ENCODE measurements around the gene TP53. TPM values are rescaled to one million over a fixed set of nuclear protein-coding genes. Genes with fewer than 3 reads are reported as not detected.
A peak's percentile ranks its signal among the peaks of the same experiment; 100 is the strongest.

Gene TP53
- total RNA-seq, 2 experiments from 2014 or later = 69.2 to 172 TPM

DNA sequence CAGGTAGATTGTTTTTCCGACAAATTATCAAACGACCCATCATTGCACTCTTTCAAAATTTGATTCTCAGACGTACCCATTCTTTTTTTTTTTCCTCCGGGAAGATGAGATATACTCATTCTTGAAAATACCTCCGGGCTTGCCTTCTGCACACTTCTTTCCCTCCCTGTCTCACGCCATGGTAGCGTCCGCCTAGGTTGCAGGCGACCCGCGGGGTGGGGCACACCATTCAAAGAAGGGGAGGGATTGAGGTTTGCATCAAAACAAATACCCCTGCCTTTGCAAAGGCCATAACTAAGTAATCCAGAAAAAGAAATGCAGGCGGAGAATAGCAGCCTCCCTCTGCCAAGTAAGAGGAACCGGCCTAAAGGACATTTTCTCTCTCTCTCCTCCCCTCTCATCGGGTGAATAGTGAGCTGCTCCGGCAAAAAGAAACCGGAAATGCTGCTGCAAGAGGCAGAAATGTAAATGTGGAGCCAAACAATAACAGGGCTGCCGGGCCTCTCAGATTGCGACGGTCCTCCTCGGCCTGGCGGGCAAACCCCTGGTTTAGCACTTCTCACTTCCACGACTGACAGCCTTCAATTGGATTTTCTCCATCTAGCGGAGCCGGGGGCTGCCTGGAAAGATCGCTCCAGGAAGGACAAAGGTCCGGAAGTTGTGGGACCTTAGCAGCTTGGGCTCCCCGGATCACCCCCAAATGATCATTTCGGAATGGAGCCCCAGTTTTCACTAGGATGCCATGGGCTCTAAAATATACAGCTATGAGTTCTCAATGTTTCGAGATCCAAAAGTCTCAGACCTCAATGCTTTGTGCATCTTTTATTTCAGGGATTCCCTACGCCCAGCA is 843 bp downstream of the TP53 start:
- Histone ChIP-seq H3K9me2 (ENCODE audit: insufficient read depth, low read length) (no peaks in the 10 kb centered on the region), H3K4me2 (ENCODE audit: low read length) (peak overlapping the region; percentile 86), H3K4me1 (ENCODE audit: insufficient read depth, low read length, poor library complexity, severe bottlenecking) (peaks cover 27% of the 10 kb centered on the region), H3K27ac (ENCODE audit: low read depth, low read length, poor library complexity, severe bottlenecking) (peak overlapping the region; percentile 93), H3K9me3 (ENCODE audit: low read length) (no peaks in the 10 kb centered on the region), H3K36me3 (ENCODE audit: insufficient read depth, low read length) (peaks cover 49% of the 10 kb centered on the region), H2AFZ (ENCODE audit: low read length) (peak overlapping the region; percentile 89; the same call in 1 of the 2 replicates), H3K79me2 (ENCODE audit: insufficient read depth, low read depth, low read length) (peaks cover 68% of the 10 kb centered on the region), H4K20me1 (ENCODE audit: insufficient read depth, low read length) (peaks cover 24% of the 10 kb centered on the region), H3K4me3 (ENCODE audit: low read depth, low read length, poor library complexity, severe bottlenecking) (peak overlapping the region; percentile 92)
- ChIA-PET CTCF (ENCODE audit: unreplicated experiment) (interaction anchor here (0.6 kb wide), 1 partner anchor 57 kb away, joined by 11 read pairs; no protein-coding TSS in a partner anchor), POLR2A (interaction anchor here (0.6 to 2.7 kb wide), 11 partner anchors 8 to 609 kb away, joined by 3 to 10 read pairs (median 3); partner anchors contain the start of genes FXR2, SAT2 and SLC25A35)
- BruUV-seq (replicated peaks) = TSS peak; percentile 92
- intact Hi-C loops (cut with micrococcal nuclease; ENCODE audit: unreplicated experiment) = loop anchor here (1.0 to 5.0 kb wide), 8 partner anchors 60 to 691 kb away; partner anchors contain the start of genes FXR2, KCTD11, KRABD2 and POLR2A
- peak; percentile 92 for DNase-seq (ENCODE audit: low spot score)
- TF ChIP-seq EZH2phosphoT487 (IDR thresholded peaks at IDR 0.05; ENCODE audit: borderline replicate concordance, low read depth, low read length) = no peak
- TF ChIP-seq, protein P1, sequence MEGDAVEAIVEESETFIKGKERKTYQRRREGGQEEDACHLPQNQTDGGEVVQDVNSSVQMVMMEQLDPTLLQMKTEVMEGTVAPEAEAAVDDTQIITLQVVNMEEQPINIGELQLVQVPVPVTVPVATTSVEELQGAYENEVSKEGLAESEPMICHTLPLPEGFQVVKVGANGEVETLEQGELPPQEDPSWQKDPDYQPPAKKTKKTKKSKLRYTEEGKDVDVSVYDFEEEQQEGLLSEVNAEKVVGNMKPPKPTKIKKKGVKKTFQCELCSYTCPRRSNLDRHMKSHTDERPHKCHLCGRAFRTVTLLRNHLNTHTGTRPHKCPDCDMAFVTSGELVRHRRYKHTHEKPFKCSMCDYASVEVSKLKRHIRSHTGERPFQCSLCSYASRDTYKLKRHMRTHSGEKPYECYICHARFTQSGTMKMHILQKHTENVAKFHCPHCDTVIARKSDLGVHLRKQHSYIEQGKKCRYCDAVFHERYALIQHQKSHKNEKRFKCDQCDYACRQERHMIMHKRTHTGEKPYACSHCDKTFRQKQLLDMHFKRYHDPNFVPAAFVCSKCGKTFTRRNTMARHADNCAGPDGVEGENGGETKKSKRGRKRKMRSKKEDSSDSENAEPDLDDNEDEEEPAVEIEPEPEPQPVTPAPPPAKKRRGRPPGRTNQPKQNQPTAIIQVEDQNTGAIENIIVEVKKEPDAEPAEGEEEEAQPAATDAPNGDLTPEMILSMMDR (conservative IDR thresholded peaks at IDR 0.05; ENCODE audit: low read length) = no peak

DNA sequence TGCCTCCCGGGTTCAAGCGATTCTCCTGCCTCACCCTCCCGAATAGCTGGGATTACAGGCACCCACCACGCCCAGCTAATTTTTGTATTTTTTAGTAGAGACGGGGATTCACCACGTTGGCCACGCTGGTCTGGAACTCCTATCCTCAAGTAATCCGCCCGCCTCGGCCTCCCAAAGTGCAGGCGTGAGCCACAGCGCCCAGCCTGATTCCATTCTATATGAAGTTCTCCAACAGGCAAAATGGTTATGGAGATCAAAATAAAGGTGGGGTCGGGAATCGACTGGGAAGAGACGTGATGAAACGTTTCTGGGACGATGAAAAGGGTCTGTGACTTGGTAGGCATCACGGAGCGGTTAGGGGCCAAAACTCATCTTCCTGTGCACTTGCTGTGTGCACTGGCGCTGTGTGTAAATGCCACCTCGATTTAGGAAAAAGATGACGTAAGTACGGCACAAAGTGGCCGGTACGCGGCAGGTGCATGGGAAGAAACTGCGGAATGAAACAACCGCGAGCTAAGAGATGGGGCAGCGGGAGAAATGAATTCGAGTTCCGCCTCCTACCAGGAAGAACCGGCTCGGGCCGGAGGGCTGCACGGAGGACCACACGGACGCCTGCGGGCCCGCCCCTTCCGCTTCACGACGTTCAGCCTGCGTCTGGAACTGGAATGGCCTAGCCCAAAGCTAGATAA is 1.6 kb downstream of the TP53 start:
- peaks cover 68% of the 10 kb centered on the region for H3K79me2 ChIP-seq (ENCODE audit: insufficient read depth, low read depth, low read length)
- POLR2A ChIA-PET = interaction anchor here (1.2 to 2.7 kb wide), 5 partner anchors 9 to 159 kb away, joined by 3 to 10 read pairs (median 5); partner anchors contain the start of gene SAT2
- intact Hi-C loops (cut with micrococcal nuclease; ENCODE audit: unreplicated experiment) = loop anchor here (1.0 to 5.0 kb wide), 7 partner anchors 59 to 692 kb away; partner anchors contain the start of genes FXR2, KCTD11, KRABD2 and SAT2
- peaks cover 49% of the 10 kb centered on the region for H3K36me3 ChIP-seq (ENCODE audit: insufficient read depth, low read length)
- no peak for TF ChIP-seq EZH2phosphoT487 (IDR thresholded peaks at IDR 0.05; ENCODE audit: borderline replicate concordance, low read depth, low read length)
- TF ChIP-seq, protein P1 (conservative IDR thresholded peaks at IDR 0.05; ENCODE audit: low read length) = no peak
- CTCF ChIA-PET (ENCODE audit: unreplicated experiment) = interaction anchor here (1.0 kb wide), 1 partner anchor 125 kb away, joined by 3 read pairs; no protein-coding TSS in a partner anchor
- H3K9me3 ChIP-seq (ENCODE audit: low read length) = no peaks in the 10 kb centered on the region
- peaks cover 24% of the 10 kb centered on the region for H4K20me1 ChIP-seq (ENCODE audit: insufficient read depth, low read length)
- H3K4me2 ChIP-seq (ENCODE audit: low read length) = peak overlapping the region; percentile 86
- peak; percentile 97 for DNase-seq (ENCODE audit: low spot score)
- H3K27ac ChIP-seq (ENCODE audit: low read depth, low read length, poor library complexity, severe bottlenecking) = peak overlapping the region; percentile 93
- BruUV-seq (replicated peaks) = no TSS peak
- H3K4me1 ChIP-seq (ENCODE audit: insufficient read depth, low read length, poor library complexity, severe bottlenecking) = peaks cover 27% of the 10 kb centered on the region
- H2AFZ ChIP-seq (ENCODE audit: low read length) = no peak overlapping the region
- peak overlapping the region; percentile 92 for H3K4me3 ChIP-seq (ENCODE audit: low read depth, low read length, poor library complexity, severe bottlenecking)
- H3K9me2 ChIP-seq (ENCODE audit: insufficient read depth, low read length) = no peaks in the 10 kb centered on the region

Measured in OCI-LY7 (cell line).